IMR-90 (cell line): ENCODE data around the gene ITK. TPM values are rescaled to one million over a fixed set of nuclear protein-coding genes. Genes with fewer than 3 reads are reported as not detected.

Source experiments
- ATAC-seq: fragments of 200-7000 bp; cut with Tn5 transposase; 2 replicates; pipeline ENCODE4 v1.9.1; 2020; ENCODE audit warnings: low read depth, mild to moderate bottlenecking, moderate library complexity
- BruUV-seq: library from RNA; stranded (reverse); fragments of 400-500 nt; replicated peaks from 2 replicates; lab custom pipeline; 2021; lab: Mats Ljungman, UMichigan
- CTCF ChIA-PET: fragments of 300-600 bp; formaldehyde crosslinking; extraction: SDS; loops from one replicate; lab custom pipeline; 2021; ENCODE audit warnings: antibody characterized with exemption; lab: Yijun Ruan, JAX
- POLR2A ChIA-PET: fragments of 300-600 bp; sonication (Branson Sonifier 250); formaldehyde crosslinking; loops from one replicate; lab custom pipeline; 2022; ENCODE audit warnings: antibody characterized with exemption; ENCODE audit not compliant: unreplicated experiment; lab: Charles Lee
- DNase-seq: peaks from one replicate; pipeline ENCODE4 v3.0.0; 2013
- H2AFZ ChIP-seq: replicated peaks from 2 replicates; pipeline ENCODE3; 2013; ENCODE audit warnings: low read length, mild to moderate bottlenecking; ENCODE audit not compliant: poor library complexity
- H2AK5ac ChIP-seq: 2 replicates; pipeline ENCODE4 v1.6.1; 2013; ENCODE audit warnings: low read depth, low read length, inconsistent platforms
- H2AK9ac ChIP-seq: replicated peaks from 2 replicates; pipeline ENCODE3; 2013; ENCODE audit warnings: mild to moderate bottlenecking, low read depth, low read length, moderate library complexity; ENCODE audit not compliant: poor library complexity
- H2BK120ac ChIP-seq: 2 replicates; pipeline ENCODE4 v1.6.1; 2013; ENCODE audit warnings: low read depth, low read length, inconsistent platforms
- H2BK15ac ChIP-seq: 3 replicates; pipeline ENCODE4 v1.6.1; 2013; ENCODE audit warnings: low read depth, low read length, inconsistent platforms
- H2BK20ac ChIP-seq: 2 replicates; pipeline ENCODE4 v1.6.1; 2013; ENCODE audit warnings: low read depth, mild to moderate bottlenecking, inconsistent platforms, low read length, moderate library complexity
- H2BK5ac ChIP-seq: 2 replicates; pipeline ENCODE4 v1.6.1; 2013; ENCODE audit warnings: mild to moderate bottlenecking, low read depth, low read length, inconsistent platforms; ENCODE audit not compliant: poor library complexity, severe bottlenecking
- H3K14ac ChIP-seq: replicated peaks from 2 replicates; pipeline ENCODE4 v1.6.1; 2013; ENCODE audit warnings: low read depth, low read length, inconsistent platforms
- H3K18ac ChIP-seq: 2 replicates; pipeline ENCODE4 v1.6.1; 2013; ENCODE audit warnings: low read depth, low read length, control low read depth
- H3K23ac ChIP-seq: 2 replicates; pipeline ENCODE4 v1.6.1; 2013; ENCODE audit warnings: low read depth, low read length, inconsistent platforms
- H3K27ac ChIP-seq: 2 replicates; pipeline ENCODE4 v1.5.1; 2013; ENCODE audit warnings: mild to moderate bottlenecking, control low read depth, low read length; ENCODE audit not compliant: insufficient read depth
- H3K27me3 ChIP-seq: 2 replicates; pipeline ENCODE4 v1.6.1; 2013; ENCODE audit warnings: low read length; ENCODE audit not compliant: control insufficient read depth, insufficient read depth
- H3K36me3 ChIP-seq: 2 replicates; pipeline ENCODE4 v1.6.1; 2013; ENCODE audit warnings: low read length, mixed read lengths; ENCODE audit not compliant: control insufficient read depth, insufficient read depth
- H3K4ac ChIP-seq: 2 replicates; pipeline ENCODE4 v1.6.1; 2013; ENCODE audit warnings: low read depth, low read length, inconsistent platforms
- H3K4me1 ChIP-seq: 2 replicates; pipeline ENCODE4 v1.6.1; 2013; ENCODE audit warnings: low read length, mixed read lengths; ENCODE audit not compliant: control insufficient read depth, insufficient read depth
- H3K4me2 ChIP-seq: 2 replicates; pipeline ENCODE4 v1.6.1; 2013; ENCODE audit warnings: low read depth, mild to moderate bottlenecking, control low read depth, low read length, moderate library complexity
- H3K4me3 ChIP-seq: 2 replicates; pipeline ENCODE4 v1.5.1; 2013; ENCODE audit warnings: low read depth, mild to moderate bottlenecking, control low read depth, low read length, moderate library complexity; ENCODE audit not compliant: insufficient read depth
- H3K56ac ChIP-seq: 2 replicates; pipeline ENCODE4 v1.6.1; 2013; ENCODE audit warnings: low read length, inconsistent platforms; ENCODE audit not compliant: insufficient read depth; ENCODE audit errors: extremely low read depth
- H3K79me1 ChIP-seq, 2 experiments: 2 replicates each; pipeline ENCODE4 v1.6.1; 2013; ENCODE audit warnings: low read length in 2 of 2, inconsistent platforms in 1 of 2, low read depth in 1 of 2
- H3K9ac ChIP-seq: 2 replicates; pipeline ENCODE4 v1.6.1; 2013; ENCODE audit warnings: low read depth, low read length, control low read depth
- H3K9me1 ChIP-seq: 2 replicates; pipeline ENCODE4 v1.6.1; 2013; ENCODE audit warnings: low read length, inconsistent platforms; ENCODE audit not compliant: insufficient read depth
- H3K9me3 ChIP-seq: 2 replicates; pipeline ENCODE4 v1.6.1; 2013; ENCODE audit warnings: low read length; ENCODE audit not compliant: control insufficient read depth, insufficient read depth
- H4K20me1 ChIP-seq: 2 replicates; pipeline ENCODE4 v1.6.1; 2013; ENCODE audit warnings: low read length, inconsistent platforms; ENCODE audit not compliant: insufficient read depth
- H4K5ac ChIP-seq: 2 replicates; pipeline ENCODE4 v1.6.1; 2013; ENCODE audit warnings: mild to moderate bottlenecking, low read depth, low read length, control low read depth
- H4K8ac ChIP-seq, 2 experiments: 2 replicates each; pipeline ENCODE4 v1.6.1; 2013; ENCODE audit warnings: low read depth in 2 of 2, low read length in 2 of 2, control low read depth in 1 of 2, inconsistent platforms in 1 of 2
- H4K91ac ChIP-seq: 2 replicates; pipeline ENCODE4 v1.6.1; 2013; ENCODE audit warnings: low read depth, low read length, inconsistent platforms; ENCODE audit not compliant: insufficient read depth
- BHLHE40 ChIP-seq: fragments of 150-350 bp; IDR thresholded peaks from 2 replicates; pipeline ENCODE4 v1.6.1; 2016; ENCODE audit warnings: mild to moderate bottlenecking, low read depth, low read length
- CEBPB ChIP-seq: IDR thresholded peaks from 2 replicates; pipeline ENCODE4 v1.6.1; 2012; ENCODE audit warnings: low read depth, low read length, improper control_type of control experiment
- CHD1 ChIP-seq: IDR thresholded peaks from 2 replicates; pipeline ENCODE4 v1.6.1; 2012; ENCODE audit warnings: low read depth, low read length, improper control_type of control experiment
- CTCF ChIP-seq: conservative IDR thresholded peaks from 2 replicates; pipeline ENCODE4 v1.5.1; 2012; ENCODE audit warnings: mild to moderate bottlenecking, low read depth, low read length, improper control_type of control experiment
- ELK1 ChIP-seq: fragments of 150-350 bp; IDR thresholded peaks from 2 replicates; pipeline ENCODE4 v1.6.1; 2016; ENCODE audit warnings: low read depth, mild to moderate bottlenecking, low read length, moderate library complexity, borderline replicate concordance
- FOS ChIP-seq: fragments of 150-350 bp; IDR thresholded peaks from 2 replicates; pipeline ENCODE4 v1.6.1; 2016; ENCODE audit warnings: low read depth, low read length
- MAFK ChIP-seq: IDR thresholded peaks from 2 replicates; pipeline ENCODE4 v1.6.1; 2012; ENCODE audit warnings: low read depth, low read length, improper control_type of control experiment
- MAZ ChIP-seq: IDR thresholded peaks from 2 replicates; pipeline ENCODE4 v1.6.1; 2012; ENCODE audit warnings: low read depth, mild to moderate bottlenecking, low read length, improper control_type of control experiment, moderate library complexity, borderline replicate concordance
- MXI1 ChIP-seq: IDR thresholded peaks from 2 replicates; pipeline ENCODE4 v1.6.1; 2012; ENCODE audit warnings: low read depth, mild to moderate bottlenecking, low read length, moderate library complexity, borderline replicate concordance
- NFE2L2 ChIP-seq: fragments of 150-350 bp; IDR thresholded peaks from 2 replicates; pipeline ENCODE4 v1.6.1; 2016; ENCODE audit warnings: low read depth, mild to moderate bottlenecking, low read length
- RAD21 ChIP-seq: IDR thresholded peaks from 2 replicates; pipeline ENCODE4 v1.6.1; 2012; ENCODE audit warnings: low read length, improper control_type of control experiment
- RCOR1 ChIP-seq: IDR thresholded peaks from 2 replicates; pipeline ENCODE4 v1.6.1; 2012; ENCODE audit warnings: mild to moderate bottlenecking, low read length, improper control_type of control experiment; ENCODE audit not compliant: insufficient replicate concordance
- RFX5 ChIP-seq: IDR thresholded peaks from 2 replicates; pipeline ENCODE4 v1.8.0; 2012; ENCODE audit warnings: low read depth, mild to moderate bottlenecking, low read length, moderate library complexity
- SMC3 ChIP-seq: fragments of 150-350 bp; IDR thresholded peaks from 2 replicates; pipeline ENCODE4 v1.6.1; 2016; ENCODE audit warnings: low read depth, mild to moderate bottlenecking, antibody characterized with exemption, low read length, moderate library complexity
- USF2 ChIP-seq: fragments of 150-350 bp; IDR thresholded peaks from 2 replicates; pipeline ENCODE4 v1.6.1; 2017; ENCODE audit warnings: mild to moderate bottlenecking, antibody characterized with exemption, low read length, low read depth
- WGBS, 2 experiments: methylation state at CpG; one replicate each; pipeline versions ENCODE4 v1.1.5 to v1.1.7; 2013; ENCODE audit warnings: missing lambda C conversion rate in 2 of 2; ENCODE audit not compliant: insufficient read length in 1 of 2; ENCODE audit errors: extremely low coverage in 2 of 2; 5-methylcytosine and 5-hydroxymethylcytosine counted together
- dilution Hi-C: fragments of 300-500 bp; cut with HindIII; formaldehyde crosslinking; loops from one replicate; pipeline ENCODE4 v1.14.3; 2018; ENCODE audit warnings: low sequenced_read_pairs; ENCODE audit not compliant: unreplicated experiment
- in situ Hi-C: fragments of 300-500 bp; cut with MboI; formaldehyde crosslinking; loops from 3 replicates; pipeline ENCODE4 v1.14.3; 2019; ENCODE audit warnings: low sequenced_read_pairs, inconsistent platforms, mixed read lengths
- intact Hi-C: fragments of 100-400 bp; cut with micrococcal nuclease; formaldehyde crosslinking; loops from 2 replicates; pipeline ENCODE4 v1.10.0; 2022
- polyA plus RNA-seq, 3 experiments: library from polyadenylated mRNA; depleted of rRNA; stranded (reverse); fragments of >200 nt; gene quantifications; 2 replicates each; pipeline ENCODE4 v1.2.3, GENCODE V29; 2012; ENCODE audit warnings: low replicate concordance in 1 of 3
- total RNA-seq: library from RNA; depleted of rRNA; stranded (reverse); fragments of >200 nt; gene quantifications from 2 replicates; pipeline ENCODE4 v1.2.3, GENCODE V29; 2012

Gene ITK
- total and polyA plus RNA-seq, 2 of the 4 experiments (the other 2 are of a cell fraction): not detected

DNA sequence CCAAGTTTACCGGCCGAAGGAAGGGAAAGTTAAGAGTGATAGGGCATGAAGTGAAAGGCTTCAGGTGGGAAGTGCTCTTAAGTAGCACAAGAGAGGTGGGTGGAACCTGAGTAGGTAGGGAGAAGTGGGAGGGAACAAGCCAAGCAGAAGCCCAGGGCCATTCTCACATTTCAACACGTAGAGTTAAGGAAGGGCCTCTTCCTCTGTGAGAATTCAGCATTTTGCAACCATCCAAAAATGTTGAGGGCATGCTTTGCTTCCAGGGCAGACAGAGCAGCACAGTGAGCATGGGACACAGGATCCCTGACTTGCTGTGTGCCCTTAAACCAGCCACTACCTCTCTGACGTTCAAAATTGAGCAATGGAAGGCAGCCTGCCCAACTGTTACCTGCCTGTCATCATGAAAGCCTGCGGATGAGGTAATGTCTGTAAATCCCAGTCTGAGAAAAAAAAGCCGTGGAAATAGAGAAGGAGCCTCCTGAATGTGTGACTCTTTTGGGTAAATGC is 88.6 kb downstream of the ITK start:
- H3K4me1 ChIP-seq: no peaks in the 10 kb centered on the region
- H3K9me1 ChIP-seq: no peaks in the 10 kb centered on the region
- H2BK5ac ChIP-seq: no peak overlapping the region
- H3K36me3 ChIP-seq: no peaks in the 10 kb centered on the region
- dilution Hi-C loops (no loop called here), intact Hi-C loops (no loop called here), in situ Hi-C loops (no loop called here)
- no peak overlapping the region for H4K8ac ChIP-seq
- H3K4me3 ChIP-seq: no peak overlapping the region
- no peak overlapping the region for H3K18ac ChIP-seq
- no TSS peak for BruUV-seq
- no peak overlapping the region for H3K4me2 ChIP-seq
- no peak overlapping the region for H4K91ac ChIP-seq
- no peak overlapping the region for H4K5ac ChIP-seq
- no peak overlapping the region for H2AK9ac ChIP-seq
- ChIA-PET CTCF (no interaction called here), POLR2A (no interaction called here)
- no peak overlapping the region for H2BK20ac ChIP-seq
- H2BK15ac ChIP-seq: no peak overlapping the region
- no peak overlapping the region for H2AK5ac ChIP-seq
- no peak overlapping the region for H3K27ac ChIP-seq
- no peaks in the 10 kb centered on the region for H3K9me3 ChIP-seq
- no peak for ATAC-seq
- H3K4ac ChIP-seq: no peak overlapping the region
- H3K27me3 ChIP-seq: peaks cover 14% of the 10 kb centered on the region
- no peak overlapping the region for H3K14ac ChIP-seq
- no peak overlapping the region for H3K23ac ChIP-seq
- no peak overlapping the region for H3K9ac ChIP-seq
- no peaks in the 10 kb centered on the region for H3K79me1 ChIP-seq
- no peak for TF ChIP-seq USF2
- no peak for TF ChIP-seq MAZ
- no peak for TF ChIP-seq RCOR1
- no peak for TF ChIP-seq ELK1
- no peak for TF ChIP-seq FOS
- TF ChIP-seq BHLHE40: no peak
- TF ChIP-seq MXI1: no peak
- TF ChIP-seq CHD1: no peak
- no peak for TF ChIP-seq NFE2L2
- TF ChIP-seq RFX5: no peak
- TF ChIP-seq SMC3: no peak
- TF ChIP-seq CTCF: no peak
- TF ChIP-seq RAD21: no peak
- TF ChIP-seq CEBPB: no peak
- TF ChIP-seq MAFK: no peak
- no peaks in the 10 kb centered on the region for H4K20me1 ChIP-seq
- no peak for DNase-seq
- no peak overlapping the region for H3K56ac ChIP-seq
- H2AFZ ChIP-seq: no peak overlapping the region
- WGBS, 2 experiments: 83% methylated on average over 1 of the region's 6 CpGs; no CpG with 5 or more reads in 1 of the 2 experiments
- H2BK120ac ChIP-seq: no peak overlapping the region
